PFSK-1 (cell line): Measurements from ENCODE around the gene TRA2B.

Source experiments
- FOXP2 ChIP-seq: optimal IDR thresholded peaks from 2 replicates; pipeline ENCODE3; 2011; ENCODE audit warnings: borderline replicate concordance, control low read depth, inconsistent platforms; ENCODE audit not compliant: insufficient read depth; ENCODE audit errors: extremely low read length, extremely low read depth
- POLR2AphosphoS5 ChIP-seq: IDR thresholded peaks from 2 replicates; pipeline ENCODE4 v1.6.1; 2012; ENCODE audit warnings: low read depth, mild to moderate bottlenecking, control low read depth, low read length, moderate library complexity
- REST ChIP-seq, 2 experiments: IDR thresholded peaks; 2 replicates each; pipeline versions ENCODE4 v1.6.1 to v1.8.0; 2011 to 2012; ENCODE audit warnings: low read depth in 2 of 2, low read length in 2 of 2, control low read depth in 1 of 2, inconsistent platforms in 1 of 2, mild to moderate bottlenecking in 1 of 2, moderate library complexity in 1 of 2; ENCODE audit not compliant: insufficient read depth in 1 of 2
- SIN3A ChIP-seq: IDR thresholded peaks from 2 replicates; pipeline ENCODE4 v1.6.1; 2012; ENCODE audit warnings: mild to moderate bottlenecking, low read length, moderate library complexity, borderline replicate concordance; ENCODE audit not compliant: insufficient read depth
- TAF1 ChIP-seq: IDR thresholded peaks from 2 replicates; pipeline ENCODE4 v1.6.1; 2012; ENCODE audit warnings: low read length, control low read depth, borderline replicate concordance; ENCODE audit not compliant: insufficient read depth

The TRA2B gene

GRCh38 chr3:185982632-185983031 is 44.8 kb upstream of the TRA2B start:
- TF ChIP-seq POLR2AphosphoS5, result no peak
- no peak for TF ChIP-seq REST (IDR thresholded peaks at IDR 0.05; ENCODE audit: insufficient read depth in 1 of 2, low read depth in 2 of 2, low read length in 2 of 2)
- TF ChIP-seq SIN3A, result no peak

GRCh38 chr3:185981621-185982020 is 43.8 kb upstream of the TRA2B start:
- TF ChIP-seq FOXP2 (no peak), REST (IDR thresholded peaks at IDR 0.05; ENCODE audit: insufficient read depth in 1 of 2, low read depth in 2 of 2, low read length in 2 of 2) (no peak), SIN3A (no peak), POLR2AphosphoS5 (no peak), TAF1 (no peak)

GRCh38 chr3:185979721-185980121 is 41.9 kb upstream of the TRA2B start:
- TF ChIP-seq FOXP2 (no peak), POLR2AphosphoS5 (no peak), TAF1 (no peak), REST (IDR thresholded peaks at IDR 0.05; ENCODE audit: insufficient read depth in 1 of 2, low read depth in 2 of 2, low read length in 2 of 2) (no peak), SIN3A (no peak)

- TF ChIP-seq SIN3A, result no peak
- no peak for TF ChIP-seq FOXP2
- TF ChIP-seq REST (IDR thresholded peaks at IDR 0.05; ENCODE audit: insufficient read depth in 1 of 2, low read depth in 2 of 2, low read length in 2 of 2), result no peak
- no peak for TF ChIP-seq TAF1
- no peak for TF ChIP-seq POLR2AphosphoS5
Measured at GRCh38 chr3:185978516-185978915, 40.7 kb upstream of the TRA2B start.

- TF ChIP-seq REST (IDR thresholded peaks at IDR 0.05; ENCODE audit: insufficient read depth in 1 of 2, low read depth in 2 of 2, low read length in 2 of 2) (no peak), SIN3A (no peak), POLR2AphosphoS5 (no peak), FOXP2 (no peak)
Measured at GRCh38 chr3:185977679-185978040, 39.8 kb upstream of the TRA2B start.
